HEK293 (cell line): ENCODE measurements around the gene CCDC187.

Experiments used
- CTCF ChIA-PET: fragments of 350-600 bp; formaldehyde crosslinking; extraction: SDS; loops from one replicate; lab custom pipeline; 2021; ENCODE audit warnings: antibody characterized with exemption; lab: Yijun Ruan, JAX
- POLR2A ChIA-PET: fragments of 300-600 bp; formaldehyde crosslinking; extraction: SDS; loops from one replicate; lab custom pipeline; 2020; ENCODE audit warnings: antibody characterized with exemption, inconsistent platforms; lab: Yijun Ruan, JAX
- H3K27ac ChIP-seq: fragments of 200-500 bp; sonication (Bioruptor generic); 2 replicates; pipeline ENCODE4 v1.5.1; 2014; ENCODE audit warnings: low read depth, low read length, control low read depth, inconsistent platforms; ENCODE audit errors: extremely low read depth
- H3K36me3 ChIP-seq, 2 experiments: fragments of 200-500 bp in 1 of 2; sonication (Bioruptor generic) in 1 of 2; 1 replicate in 1 of 2; 2 replicates in 1 of 2; pipeline ENCODE4 v1.5.1; 2014 to 2017; ENCODE audit warnings: inconsistent platforms in 2 of 2, low read length in 2 of 2; ENCODE audit not compliant: control insufficient read depth in 2 of 2, insufficient read depth in 1 of 2
- H3K4me1 ChIP-seq: fragments of 200-500 bp; sonication (Bioruptor generic); 2 replicates; pipeline ENCODE4 v1.5.1; 2014; ENCODE audit warnings: mild to moderate bottlenecking, low read length, inconsistent platforms; ENCODE audit not compliant: control insufficient read depth, insufficient read depth
- H3K4me3 ChIP-seq: 2 replicates; pipeline ENCODE4 v1.5.1; 2011; ENCODE audit warnings: low read depth, mild to moderate bottlenecking, control low read depth, low read length, moderate library complexity
- H3K9me3 ChIP-seq: fragments of 200-500 bp; sonication (Bioruptor generic); 2 replicates; pipeline ENCODE4 v1.5.1; 2014; ENCODE audit warnings: low read depth, low read length, inconsistent platforms; ENCODE audit not compliant: control insufficient read depth, insufficient read depth
- EGR2 ChIP-seq: fragments of 450-650 bp; formaldehyde crosslinking; IDR thresholded peaks from 2 replicates; pipeline ENCODE4 v1.5.1; 2016; ENCODE audit warnings: low read depth, missing biosample characterization, missing genetic modification characterization
- GLI4 ChIP-seq: fragments of 450-650 bp; formaldehyde crosslinking; IDR thresholded peaks from 2 replicates; pipeline ENCODE4 v1.5.1; 2016; ENCODE audit warnings: missing biosample characterization, missing genetic modification characterization
- GLIS2 ChIP-seq: fragments of 450-650 bp; formaldehyde crosslinking; IDR thresholded peaks from 2 replicates; pipeline ENCODE4 v1.5.1; 2016; ENCODE audit warnings: missing biosample characterization, missing genetic modification characterization
- KLF1 ChIP-seq: fragments of 450-650 bp; formaldehyde crosslinking; IDR thresholded peaks from 2 replicates; pipeline ENCODE4 v1.5.1; 2016; ENCODE audit warnings: missing biosample characterization, missing genetic modification characterization
- KLF17 ChIP-seq: fragments of 450-650 bp; formaldehyde crosslinking; IDR thresholded peaks from 2 replicates; pipeline ENCODE4 v1.5.1; 2016; ENCODE audit warnings: missing biosample characterization, missing genetic modification characterization
- OSR2 ChIP-seq: fragments of 450-650 bp; formaldehyde crosslinking; IDR thresholded peaks from 2 replicates; pipeline ENCODE4 v1.5.1; 2016; ENCODE audit warnings: missing biosample characterization, missing genetic modification characterization
- PRDM10 ChIP-seq: fragments of 450-650 bp; formaldehyde crosslinking; IDR thresholded peaks from 2 replicates; pipeline ENCODE4 v1.5.1; 2016; ENCODE audit warnings: missing biosample characterization, missing genetic modification characterization
- SP2 ChIP-seq: fragments of 450-650 bp; formaldehyde crosslinking; IDR thresholded peaks from 2 replicates; pipeline ENCODE4 v1.5.1; 2016; ENCODE audit warnings: missing biosample characterization, missing genetic modification characterization
- TCF7L2 ChIP-seq: IDR thresholded peaks from 2 replicates; pipeline ENCODE4 v1.6.1; 2011; ENCODE audit warnings: low read depth, mild to moderate bottlenecking, inconsistent platforms, low read length, moderate library complexity, borderline replicate concordance
- ZBTB1 ChIP-seq: fragments of 450-650 bp; formaldehyde crosslinking; IDR thresholded peaks from 2 replicates; pipeline ENCODE4 v1.5.1; 2016; ENCODE audit warnings: missing biosample characterization, missing genetic modification characterization
- ZBTB48 ChIP-seq: fragments of 450-650 bp; formaldehyde crosslinking; IDR thresholded peaks from 2 replicates; pipeline ENCODE4 v1.5.1; 2016; ENCODE audit warnings: missing biosample characterization, missing genetic modification characterization
- ZBTB7A ChIP-seq: fragments of 450-650 bp; formaldehyde crosslinking; IDR thresholded peaks from 2 replicates; pipeline ENCODE4 v1.5.1; 2016; ENCODE audit warnings: low read depth, missing biosample characterization, missing genetic modification characterization
- ZEB2 ChIP-seq: fragments of 450-650 bp; formaldehyde crosslinking; IDR thresholded peaks from 2 replicates; pipeline ENCODE4 v1.5.1; 2016; ENCODE audit warnings: missing biosample characterization, missing genetic modification characterization
- ZFHX2 ChIP-seq: fragments of 450-650 bp; formaldehyde crosslinking; conservative IDR thresholded peaks from 2 replicates; pipeline ENCODE4 v1.5.1; 2016; ENCODE audit warnings: missing biosample characterization, missing genetic modification characterization
- ZFP41 ChIP-seq: fragments of 450-650 bp; formaldehyde crosslinking; IDR thresholded peaks from 2 replicates; pipeline ENCODE4 v1.5.1; 2016; ENCODE audit warnings: missing biosample characterization, missing genetic modification characterization, borderline replicate concordance
- ZNF112 ChIP-seq: fragments of 450-650 bp; formaldehyde crosslinking; IDR thresholded peaks from 2 replicates; pipeline ENCODE4 v1.5.0; 2017; ENCODE audit warnings: missing biosample characterization, missing genetic modification characterization
- ZNF121 ChIP-seq: fragments of 450-650 bp; formaldehyde crosslinking; IDR thresholded peaks from 2 replicates; pipeline ENCODE4 v1.5.1; 2016; ENCODE audit warnings: missing biosample characterization, missing genetic modification characterization
- ZNF140 ChIP-seq: fragments of 450-650 bp; formaldehyde crosslinking; IDR thresholded peaks from 2 replicates; pipeline ENCODE4 v1.5.1; 2016; ENCODE audit warnings: missing biosample characterization, missing genetic modification characterization
- ZNF155 ChIP-seq: fragments of 450-650 bp; formaldehyde crosslinking; IDR thresholded peaks from 2 replicates; pipeline ENCODE4 v1.5.1; 2016; ENCODE audit warnings: missing biosample characterization, missing genetic modification characterization
- ZNF211 ChIP-seq: fragments of 450-650 bp; formaldehyde crosslinking; IDR thresholded peaks from 2 replicates; pipeline ENCODE4 v1.5.1; 2016; ENCODE audit warnings: low read depth, missing biosample characterization, missing genetic modification characterization
- ZNF214 ChIP-seq: fragments of 450-650 bp; formaldehyde crosslinking; IDR thresholded peaks from 2 replicates; pipeline ENCODE4 v1.5.1; 2017; ENCODE audit warnings: missing biosample characterization, mild to moderate bottlenecking, missing genetic modification characterization, borderline replicate concordance
- ZNF221 ChIP-seq: fragments of 450-650 bp; formaldehyde crosslinking; IDR thresholded peaks from 2 replicates; pipeline ENCODE4 v1.5.1; 2017; ENCODE audit warnings: missing biosample characterization, missing genetic modification characterization, borderline replicate concordance
- ZNF341 ChIP-seq: fragments of 450-650 bp; formaldehyde crosslinking; IDR thresholded peaks from 2 replicates; pipeline ENCODE4; 2016; ENCODE audit warnings: low read depth, missing biosample characterization, missing genetic modification characterization
- ZNF350 ChIP-seq: fragments of 450-650 bp; formaldehyde crosslinking; IDR thresholded peaks from 2 replicates; pipeline ENCODE4 v1.5.0; 2017; ENCODE audit warnings: missing biosample characterization, mild to moderate bottlenecking, missing genetic modification characterization
- ZNF488 ChIP-seq: fragments of 450-650 bp; formaldehyde crosslinking; IDR thresholded peaks from 2 replicates; pipeline ENCODE4 v1.5.1; 2016; ENCODE audit warnings: missing biosample characterization, missing genetic modification characterization
- ZNF514 ChIP-seq: fragments of 450-650 bp; formaldehyde crosslinking; IDR thresholded peaks from 2 replicates; pipeline ENCODE4 v1.5.1; 2016; ENCODE audit warnings: missing biosample characterization, missing genetic modification characterization
- ZNF692 ChIP-seq: fragments of 450-650 bp; formaldehyde crosslinking; IDR thresholded peaks from 2 replicates; pipeline ENCODE4 v1.5.1; 2016; ENCODE audit warnings: missing biosample characterization, missing genetic modification characterization
- ZNF776 ChIP-seq: fragments of 450-650 bp; formaldehyde crosslinking; IDR thresholded peaks from 2 replicates; pipeline ENCODE4 v1.5.0; 2017; ENCODE audit warnings: missing biosample characterization, missing genetic modification characterization, borderline replicate concordance
- ZSCAN16 ChIP-seq: fragments of 450-650 bp; formaldehyde crosslinking; IDR thresholded peaks from 2 replicates; pipeline ENCODE4 v1.5.1; 2016; ENCODE audit warnings: missing biosample characterization, missing genetic modification characterization

CCDC187 gene

GRCh38 chr9:136332482-136332983 lies 28.6 kb upstream of the CCDC187 start:
- no peaks in the 10 kb centered on the region for H3K9me3 ChIP-seq
- no peak overlapping the region for H3K4me3 ChIP-seq
- H3K27ac ChIP-seq: no peak overlapping the region
- H3K4me1 ChIP-seq: peaks cover 8% of the 10 kb centered on the region
- ChIA-PET CTCF (no interaction called here), POLR2A (no interaction called here)
- TF ChIP-seq ZNF350 (tag by site-specific recombination) (no peak), ZNF155 (tag by site-specific recombination) (no peak), ZNF112 (tag by site-specific recombination) (no peak), ZNF692 (tag by site-specific recombination) (no peak), ZFP41 (tag by site-specific recombination) (no peak), PRDM10 (no peak), ZNF341 (tag by site-specific recombination) (0 out of 2 replicates have a peak, but pooled peaks have one; percentile 15), ZNF776 (tag by site-specific recombination) (no peak), GLI4 (tag by site-specific recombination) (no peak), ZSCAN16 (no peak), ZBTB7A (no peak), ZNF488 (tag by site-specific recombination) (no peak), ZNF121 (tag by site-specific recombination) (peak; percentile 97), OSR2 (tag by site-specific recombination) (no peak), ZBTB48 (tag by site-specific recombination) (no peak), ZNF214 (tag by site-specific recombination) (no peak)
- H3K36me3 ChIP-seq: peaks cover 0 to 39% of the 10 kb centered on the region in 2 experiments; a peak in 1 of 3 replicates

GRCh38 chr9:136331556-136332481 lies 27.9 kb upstream of the CCDC187 start:
- POLR2A ChIA-PET: interaction anchor here (0.9 kb wide), 1 partner anchor 31 kb away, joined by 3 read pairs; the partner anchor contains the start of gene DNLZ
- TF ChIP-seq GLIS2 (tag by site-specific recombination) (peak; percentile 15; the same call in 1 of the 2 replicates), ZBTB1 (no peak), ZNF211 (no peak), EGR2 (tag by site-specific recombination) (peak; percentile 75), ZNF221 (tag by site-specific recombination) (no peak), ZNF514 (tag by site-specific recombination) (no peak), ZNF140 (no peak), SP2 (tag by site-specific recombination) (peak; percentile 28; the same call in 1 of the 2 replicates), ZFHX2 (tag by site-specific recombination) (peak; percentile 72), KLF1 (tag by site-specific recombination) (peak; percentile 89), KLF17 (no peak), TCF7L2 (no peak), ZEB2 (no peak)

More at GRCh38 chr9:136331556-136332481, 27.9 kb upstream of the CCDC187 start:
- Histone ChIP-seq H3K4me3 (no peak overlapping the region), H3K9me3 (no peaks in the 10 kb centered on the region), H3K27ac (no peak overlapping the region), H3K36me3 (peaks cover 0 to 31% of the 10 kb centered on the region in 2 experiments; a peak in 1 of 3 replicates), H3K4me1 (peaks cover 8% of the 10 kb centered on the region)
- CTCF ChIA-PET: interaction anchor here (2.9 kb wide), 1 partner anchor 8 kb away, joined by 23 read pairs; no protein-coding TSS in a partner anchor
